Measurements from ENCODE around the gene SH2D1A.

- TF ChIP-seq TAF1 (IDR thresholded peaks at IDR 0.05; ENCODE audit: borderline replicate concordance, low read depth, low read length): no peak
- no peak for TF ChIP-seq RFX5 (IDR thresholded peaks at IDR 0.05; ENCODE audit: low read length)
- TF ChIP-seq CTCF (IDR thresholded peaks at IDR 0.05): no peak
- TF ChIP-seq EP300 (IDR thresholded peaks at IDR 0.05; ENCODE audit: borderline replicate concordance in 1 of 2, low read depth in 1 of 2, low read length in 1 of 2): no peak
- no peak for TF ChIP-seq JUND (IDR thresholded peaks at IDR 0.05)
- TF ChIP-seq NFIC (IDR thresholded peaks at IDR 0.05; ENCODE audit: borderline replicate concordance): no peak
- TF ChIP-seq EZH2phosphoT487 (IDR thresholded peaks at IDR 0.05; ENCODE audit: borderline replicate concordance, low read depth): no peak
These were observed at the start of gene SH2D1A for GRCh38 chrX:124346117-124346876.
